Stromal cell of bone marrow (primary cell): ENCODE results near the gene GCNT2.
"Not testable (repeated sequence)": the region's sequence is repeated elsewhere in the genome, so short reads cannot be mapped to it uniquely, and the experiment has no call there.

Experiments
- DNase-seq: peaks from one replicate; pipeline ENCODE4 v3.0.0-alpha.2; 2012; ENCODE audit warnings: low read depth

Gene GCNT2

GRCh38 chr6:10580570-10580969 lies 59.4 kb downstream of the GCNT2 start:
- no peak for DNase-seq

- DNase-seq: not testable (repeated sequence)
Measured at GRCh38 chr6:10581402-10581801, 60.3 kb downstream of the GCNT2 start.

GRCh38 chr6:10582774-10583508 lies 61.8 kb downstream of the GCNT2 start:
- DNase-seq: no peak

GRCh38 chr6:10583509-10583901 lies 62.4 kb downstream of the GCNT2 start:
- DNase-seq: no peak

GRCh38 chr6:10584607-10585006 lies 63.5 kb downstream of the GCNT2 start:
- no peak for DNase-seq

- DNase-seq: no peak
Measured at GRCh38 chr6:10585209-10585845, 64.2 kb downstream of the GCNT2 start.

GRCh38 chr6:10586302-10586701 lies 65.2 kb downstream of the GCNT2 start:
- no peak for DNase-seq

GRCh38 chr6:10587656-10588406 lies 66.7 kb downstream of the GCNT2 start:
- no peak for DNase-seq

GRCh38 chr6:10588562-10589428 lies 67.6 kb downstream of the GCNT2 start:
- no peak for DNase-seq

GRCh38 chr6:10589429-10589727 lies 68.2 kb downstream of the GCNT2 start:
- no peak for DNase-seq

- no peak for DNase-seq
Measured at GRCh38 chr6:10589983-10590382, 68.8 kb downstream of the GCNT2 start.

GRCh38 chr6:10591422-10592160 lies 70.4 kb downstream of the GCNT2 start:
- DNase-seq: no peak

GRCh38 chr6:10595731-10596664 lies 74.8 kb downstream of the GCNT2 start:
- no peak for DNase-seq

GRCh38 chr6:10597499-10598001 lies 76.4 kb downstream of the GCNT2 start:
- DNase-seq: no peak

GRCh38 chr6:10598084-10598960 lies 77.2 kb downstream of the GCNT2 start:
- DNase-seq: no peak

- no peak for DNase-seq
Measured at GRCh38 chr6:10599046-10599445, 77.9 kb downstream of the GCNT2 start.

GRCh38 chr6:10600681-10601080 lies 79.5 kb downstream of the GCNT2 start:
- DNase-seq: not testable (repeated sequence)

GRCh38 chr6:10603219-10603618 lies 82.1 kb downstream of the GCNT2 start:
- DNase-seq: no peak

- DNase-seq: no peak
Measured at GRCh38 chr6:10609038-10609437, 87.9 kb downstream of the GCNT2 start.
